ENCODE data around the gene DEPDC1B. TPM values are rescaled to one million over a fixed set of nuclear protein-coding genes. Genes with fewer than 3 reads are reported as not detected.

The DEPDC1B gene
- total and polyA plus RNA-seq, 2 of the 8 experiments (the other 6 are each of a cell fraction or from before 2014, with no cell fraction given) = 30.8 to 67.4 TPM

GRCh38 chr5:60638300-60638699, 61.7 kb downstream of the DEPDC1B start:
- H3K18ac ChIP-seq (ENCODE audit: extremely low read depth, low read length) = no peak overlapping the region
- H2BK120ac ChIP-seq (replicated peaks; ENCODE audit: low read depth, low read length) = no peak overlapping the region
- H3K56ac ChIP-seq (replicated peaks; ENCODE audit: insufficient read length, low read depth, low read length) = no peak overlapping the region
- H3K27me3 ChIP-seq (replicated peaks in 1 of 4; ENCODE audit: control insufficient read depth in 3 of 4, extremely low read depth in 1 of 4, insufficient read depth in 3 of 4, low read length in 3 of 4) = no peaks in the 10 kb centered on the region
- no peaks in the 10 kb centered on the region for H3K79me2 ChIP-seq (ENCODE audit: control insufficient read depth in 1 of 2, insufficient read depth in 2 of 2, low read length in 2 of 2)
- TF ChIP-seq RXRA (IDR thresholded peaks at IDR 0.05; ENCODE audit: insufficient read depth, low read depth, low read length) = no peak
- no peak for TF ChIP-seq SIRT6 (IDR thresholded peaks at IDR 0.05; ENCODE audit: low read length)
- no peak for TF ChIP-seq TEAD4 (IDR thresholded peaks at IDR 0.05; ENCODE audit: low read depth, low read length)
- no peak for TF ChIP-seq POLR2AphosphoS5 (IDR thresholded peaks at IDR 0.05; ENCODE audit: low read depth, low read length)
- no peak overlapping the region for H2AFZ ChIP-seq (ENCODE audit: low read length)
- no peak overlapping the region for H3K9ac ChIP-seq (replicated peaks in 1 of 4; ENCODE audit: extremely low read depth in 1 of 4, low read depth in 3 of 4, low read length in 3 of 4)
- no peak overlapping the region for H2BK5ac ChIP-seq (ENCODE audit: low read depth, low read length)
- H2BK20ac ChIP-seq (ENCODE audit: low read length) = no peak overlapping the region
- H2BK12ac ChIP-seq (ENCODE audit: low read depth, low read length) = no peak overlapping the region
- H3K9me3 ChIP-seq (ENCODE audit: insufficient read depth in 2 of 2, low read depth in 1 of 2, low read length in 1 of 2) = no peaks in the 10 kb centered on the region
- no peaks in the 10 kb centered on the region for H4K20me1 ChIP-seq (replicated peaks in 1 of 2; ENCODE audit: control insufficient read depth in 1 of 2, insufficient read depth in 2 of 2, low read length in 2 of 2)
- ChIA-PET POLR2A (ENCODE audit: partially characterized antibody) (no interaction called here), CTCF (ENCODE audit: partially characterized antibody) (interaction anchor here (1.0 kb wide), 1 partner anchor 11 kb away, joined by 3 read pairs; no protein-coding TSS in a partner anchor)
- no peak overlapping the region for H3K27ac ChIP-seq (ENCODE audit: low read depth, low read length)
- no peak overlapping the region for H4K91ac ChIP-seq (replicated peaks; ENCODE audit: insufficient read length, low read length)
- no peak overlapping the region for H3K23ac ChIP-seq (ENCODE audit: insufficient read length)
- no peaks in the 10 kb centered on the region for H3K4me1 ChIP-seq (replicated peaks in 1 of 4; ENCODE audit: control insufficient read depth in 3 of 4, insufficient read depth in 4 of 4, low read length in 3 of 4)
- no peak for DNase-seq (ENCODE audit: low read depth in 1 of 2, low spot score in 2 of 2)
- no peak overlapping the region for H3K4me3 ChIP-seq (ENCODE audit: extremely low read depth in 1 of 4, insufficient read depth in 2 of 4, low read depth in 3 of 4, low read length in 4 of 4)
- no peak overlapping the region for H3K4me2 ChIP-seq (ENCODE audit: insufficient read depth in 1 of 2, low read depth in 2 of 2, low read length in 2 of 2)
- H3K23me2 ChIP-seq (ENCODE audit: low read depth, low read length) = no peaks in the 10 kb centered on the region
- no peaks in the 10 kb centered on the region; the same call in 1 of the 2 replicates for H3K79me1 ChIP-seq (ENCODE audit: low read depth, low read length)
- H3K4ac ChIP-seq (replicated peaks; ENCODE audit: insufficient read length, low read depth, low read length) = no peak overlapping the region
- no peak overlapping the region for H2AK5ac ChIP-seq (ENCODE audit: low read depth, low read length)
- H2BK15ac ChIP-seq (ENCODE audit: low read length) = no peak overlapping the region
- H4K8ac ChIP-seq (ENCODE audit: extremely low read depth, insufficient read depth, low read length) = no peak overlapping the region
- H3K14ac ChIP-seq (ENCODE audit: insufficient read length) = no peak overlapping the region
- peaks cover 0 to 25% (median 13%) of the 10 kb centered on the region in 4 experiments; a peak in 4 of 8 replicates for H3K36me3 ChIP-seq (ENCODE audit: control insufficient read depth in 2 of 4, insufficient read depth in 4 of 4, low read length in 3 of 4)
- no peak for FAIRE-seq
- no peak overlapping the region for H4K5ac ChIP-seq (ENCODE audit: insufficient read length, low read depth, low read length)

All from H1 (cell line).